Fibroblast of mammary gland (primary cell): Measurements from ENCODE around the gene ATP6V1C2.

ENCODE experiments used
- DNase-seq: peaks from one replicate; pipeline ENCODE4 v3.0.0-alpha.2; 2010; ENCODE audit warnings: low read depth
- H3K4me3 ChIP-seq: 2 replicates; pipeline ENCODE4 v1.5.1; 2011; ENCODE audit warnings: low read depth, mild to moderate bottlenecking, low read length, moderate library complexity; ENCODE audit not compliant: control insufficient read depth
- TF ChIP-seq, protein P1 (sequence below): conservative IDR thresholded peaks from 2 replicates; pipeline ENCODE4 v1.5.1; 2011; ENCODE audit warnings: low read depth, low read length, inconsistent platforms; ENCODE audit not compliant: control insufficient read depth, insufficient read depth

The ATP6V1C2 gene

DNA sequence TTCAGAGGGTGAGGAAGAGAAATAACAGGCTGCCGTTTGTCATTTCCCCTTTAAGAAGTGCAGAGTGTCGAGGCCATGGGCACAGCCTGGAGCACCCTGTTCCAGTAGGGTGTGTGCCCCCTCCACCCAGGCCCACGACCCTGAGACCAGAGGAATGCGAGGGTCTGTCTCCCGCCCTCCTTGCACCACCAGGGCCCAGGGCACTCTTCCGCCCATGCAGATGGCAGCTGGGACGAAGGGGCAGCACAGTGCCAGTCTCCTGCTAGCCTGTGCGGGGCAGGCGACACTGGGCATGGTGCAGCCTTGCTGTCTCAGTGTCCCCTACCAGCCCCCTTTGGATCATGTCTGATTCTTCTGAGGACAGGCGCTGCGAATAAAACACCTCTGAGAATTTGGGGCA, 106.9 kb downstream of the ATP6V1C2 start:
- TF ChIP-seq, protein P1, sequence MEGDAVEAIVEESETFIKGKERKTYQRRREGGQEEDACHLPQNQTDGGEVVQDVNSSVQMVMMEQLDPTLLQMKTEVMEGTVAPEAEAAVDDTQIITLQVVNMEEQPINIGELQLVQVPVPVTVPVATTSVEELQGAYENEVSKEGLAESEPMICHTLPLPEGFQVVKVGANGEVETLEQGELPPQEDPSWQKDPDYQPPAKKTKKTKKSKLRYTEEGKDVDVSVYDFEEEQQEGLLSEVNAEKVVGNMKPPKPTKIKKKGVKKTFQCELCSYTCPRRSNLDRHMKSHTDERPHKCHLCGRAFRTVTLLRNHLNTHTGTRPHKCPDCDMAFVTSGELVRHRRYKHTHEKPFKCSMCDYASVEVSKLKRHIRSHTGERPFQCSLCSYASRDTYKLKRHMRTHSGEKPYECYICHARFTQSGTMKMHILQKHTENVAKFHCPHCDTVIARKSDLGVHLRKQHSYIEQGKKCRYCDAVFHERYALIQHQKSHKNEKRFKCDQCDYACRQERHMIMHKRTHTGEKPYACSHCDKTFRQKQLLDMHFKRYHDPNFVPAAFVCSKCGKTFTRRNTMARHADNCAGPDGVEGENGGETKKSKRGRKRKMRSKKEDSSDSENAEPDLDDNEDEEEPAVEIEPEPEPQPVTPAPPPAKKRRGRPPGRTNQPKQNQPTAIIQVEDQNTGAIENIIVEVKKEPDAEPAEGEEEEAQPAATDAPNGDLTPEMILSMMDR: no peak
- no peak for DNase-seq
- no peak overlapping the region for H3K4me3 ChIP-seq

- DNase-seq: no peak
- TF ChIP-seq, protein P1: no peak
- no peak overlapping the region for H3K4me3 ChIP-seq
These were observed 107.9 kb downstream of the ATP6V1C2 start for GRCh38 chr2:10829299-10829698.

DNA sequence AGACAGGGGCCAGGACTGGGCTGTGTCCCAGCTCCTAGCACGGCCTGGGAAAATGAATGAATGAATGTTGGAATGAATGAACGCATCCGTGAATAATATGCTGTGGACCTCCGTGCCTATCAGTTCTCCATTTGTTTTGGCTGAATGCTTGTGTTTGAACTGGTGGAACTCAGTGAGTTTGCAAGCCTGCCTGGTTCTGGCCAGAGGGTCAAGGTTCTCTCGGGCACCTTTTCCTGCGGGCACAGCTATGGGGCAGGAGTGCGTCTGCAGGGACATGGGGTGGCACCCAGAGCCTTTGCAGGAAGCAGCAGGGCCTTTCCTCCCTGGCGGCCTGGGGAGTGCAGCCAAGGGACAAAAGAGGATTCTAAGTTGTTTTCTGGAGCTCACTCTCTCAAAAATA, 108.8 kb downstream of the ATP6V1C2 start:
- TF ChIP-seq, protein P1: no peak

GRCh38 chr2:10830641-10831399, 109.4 kb downstream of the ATP6V1C2 start:
- no peak for DNase-seq
- TF ChIP-seq, protein P1: no peak
- no peak overlapping the region for H3K4me3 ChIP-seq

More for the DNA sequence above, 108.8 kb downstream of the ATP6V1C2 start:
- DNase-seq: no peak
- H3K4me3 ChIP-seq: no peak overlapping the region

GRCh38 chr2:10831400-10831985, 110.1 kb downstream of the ATP6V1C2 start:
- no peak for DNase-seq
- TF ChIP-seq, protein P1: no peak

DNA sequence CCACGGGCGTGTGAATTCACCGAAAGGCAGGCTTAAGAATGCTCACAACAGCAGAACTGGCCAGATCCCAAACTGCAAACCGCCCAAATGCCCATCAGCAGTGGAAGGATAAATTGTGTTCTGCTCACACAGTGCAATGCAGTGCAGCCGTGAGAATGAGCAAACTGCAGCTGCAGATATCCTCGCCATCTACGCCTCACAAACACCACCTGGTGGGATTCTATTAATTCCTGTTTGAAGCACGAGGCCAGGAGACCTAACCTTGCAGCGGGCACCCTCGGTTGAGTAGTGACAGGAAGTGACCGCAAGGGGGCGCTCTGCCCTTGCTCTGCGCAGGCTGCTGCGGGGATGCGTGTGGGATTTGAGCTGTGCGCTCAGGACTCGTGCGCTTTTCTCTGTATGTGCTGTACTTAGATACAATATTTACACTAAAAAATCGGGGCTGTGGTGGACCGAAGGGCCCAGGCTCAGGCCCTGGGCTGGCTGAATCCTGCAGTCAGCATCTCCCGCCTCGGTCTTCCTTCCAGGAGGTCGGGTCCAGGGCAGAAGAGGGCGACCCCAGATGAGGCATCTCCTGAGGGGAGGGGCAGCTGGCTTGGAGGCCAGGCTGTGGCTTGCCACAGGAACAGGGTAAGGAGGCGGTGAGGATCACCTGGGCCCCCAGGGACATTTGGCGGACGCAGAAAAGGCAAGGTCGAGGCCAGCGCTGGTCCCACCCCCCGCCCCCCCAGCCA, 110.9 kb downstream of the ATP6V1C2 start:
- TF ChIP-seq, protein P1: peak; percentile 92
- H3K4me3 ChIP-seq: no peak overlapping the region
- peak; percentile 69 for DNase-seq

More at GRCh38 chr2:10831400-10831985, 110.1 kb downstream of the ATP6V1C2 start:
- no peak overlapping the region for H3K4me3 ChIP-seq
